Measurements from ENCODE around the gene LGSN. TPM values are rescaled to one million over a fixed set of nuclear protein-coding genes. Genes with fewer than 3 reads are reported as not detected.
"Not testable (repeated sequence)": the region's sequence is repeated elsewhere in the genome, so short reads cannot be mapped to it uniquely, and the experiment has no call there.

Gene LGSN
- total RNA-seq, 3 donors from 2014 or later: 0.05 to 0.14 (median 0.09) TPM

GRCh38 chr6:63289269-63289872, 30.4 kb downstream of the LGSN start:
- H3K4me3 ChIP-seq: no peak overlapping the region
- intact Hi-C loops (cut with DNase I, micrococcal nuclease): no loop called here
- H3K36me3 ChIP-seq (ENCODE audit: low read depth): no peaks in the 10 kb centered on the region
- no peak for DNase-seq
- no peak for ATAC-seq
- TF ChIP-seq CTCF (IDR thresholded peaks at IDR 0.05): no peak
- H3K9me3 ChIP-seq: no peaks in the 10 kb centered on the region
- no peaks in the 10 kb centered on the region for H3K4me1 ChIP-seq (ENCODE audit: low read depth)

GRCh38 chr6:63280639-63281180, 39.1 kb downstream of the LGSN start:
- H3K4me3 ChIP-seq: no peak overlapping the region
- no peaks in the 10 kb centered on the region for H3K4me1 ChIP-seq (ENCODE audit: low read depth)
- H3K36me3 ChIP-seq (ENCODE audit: low read depth): no peaks in the 10 kb centered on the region
- no peak for TF ChIP-seq CTCF (IDR thresholded peaks at IDR 0.05)
- no peaks in the 10 kb centered on the region for H3K9me3 ChIP-seq
- DNase-seq (no peak), ATAC-seq (no peak)
- intact Hi-C loops (cut with DNase I, micrococcal nuclease): no loop called here

- DNase-seq (no peak), ATAC-seq (no peak)
- no peak for TF ChIP-seq CTCF (IDR thresholded peaks at IDR 0.05)
- Histone ChIP-seq H3K4me3 (no peak overlapping the region), H3K9me3 (no peaks in the 10 kb centered on the region), H3K36me3 (ENCODE audit: low read depth) (no peaks in the 10 kb centered on the region), H3K4me1 (ENCODE audit: low read depth) (no peaks in the 10 kb centered on the region)
- intact Hi-C loops (cut with DNase I, micrococcal nuclease): no loop called here
Measured at GRCh38 chr6:63278916-63279315, 40.9 kb downstream of the LGSN start.

GRCh38 chr6:63275953-63276352, 43.8 kb downstream of the LGSN start:
- Histone ChIP-seq H3K4me3 (no peak overlapping the region), H3K9me3 (no peaks in the 10 kb centered on the region), H3K36me3 (ENCODE audit: low read depth) (no peaks in the 10 kb centered on the region), H3K4me1 (ENCODE audit: low read depth) (no peaks in the 10 kb centered on the region)
- intact Hi-C loops (cut with DNase I, micrococcal nuclease): no loop called here
- no peak for DNase-seq
- no peak for TF ChIP-seq CTCF (IDR thresholded peaks at IDR 0.05)
- ATAC-seq: peak; percentile 74

GRCh38 chr6:63274795-63275430, 44.9 kb downstream of the LGSN start:
- H3K9me3 ChIP-seq; intact Hi-C loops (cut with DNase I, micrococcal nuclease); ATAC-seq; H3K36me3 ChIP-seq (ENCODE audit: low read depth); H3K4me3 ChIP-seq; H3K4me1 ChIP-seq (ENCODE audit: low read depth); DNase-seq: not testable (repeated sequence)

GRCh38 chr6:63272397-63272796, 47.4 kb downstream of the LGSN start:
- H3K4me1 ChIP-seq (ENCODE audit: low read depth): no peaks in the 10 kb centered on the region
- no peak overlapping the region for H3K4me3 ChIP-seq
- H3K9me3 ChIP-seq: no peaks in the 10 kb centered on the region
- no peaks in the 10 kb centered on the region for H3K36me3 ChIP-seq (ENCODE audit: low read depth)
- no peak for TF ChIP-seq CTCF (IDR thresholded peaks at IDR 0.05)
- intact Hi-C loops (cut with DNase I, micrococcal nuclease): no loop called here
- ATAC-seq (no peak), DNase-seq (no peak)
